ENCODE measurements around the gene CFAP52.
"Not testable (repeated sequence)": the region's sequence is repeated elsewhere in the genome, so short reads cannot be mapped to it uniquely, and the experiment has no call there.

The CFAP52 gene

GRCh38 chr17:9645851-9646545, 69.6 kb downstream of the CFAP52 start:
- TF ChIP-seq FOXP2 (optimal IDR thresholded peaks at IDR 0.05; ENCODE audit: control extremely low read depth, extremely low read length, insufficient read depth) = no peak
- no peak for TF ChIP-seq POLR2AphosphoS5 (IDR thresholded peaks at IDR 0.05; ENCODE audit: borderline replicate concordance, low read depth, low read length)
- TF ChIP-seq EZH2 (IDR thresholded peaks at IDR 0.05) = no peak
- Histone ChIP-seq H3K27ac (no peak overlapping the region), H3K4me3 (peak overlapping the region; percentile 84), H3K36me3 (ENCODE audit: insufficient read depth, low read length) (no peaks in the 10 kb centered on the region), H3K9me3 (ENCODE audit: low read depth, low read length) (no peaks in the 10 kb centered on the region), H3K9ac (ENCODE audit: insufficient read length) (no peak overlapping the region)
- DNase-seq (ENCODE audit: low read depth, low spot score) = no peak

GRCh38 chr17:9646546-9646885, 70.1 kb downstream of the CFAP52 start:
- DNase-seq (ENCODE audit: low read depth, low spot score) = no peak
- Histone ChIP-seq H3K4me3 (no peak overlapping the region), H3K9me3 (ENCODE audit: low read depth, low read length) (no peaks in the 10 kb centered on the region), H3K9ac (ENCODE audit: insufficient read length) (no peak overlapping the region), H3K27ac (no peak overlapping the region), H3K36me3 (ENCODE audit: insufficient read depth, low read length) (no peaks in the 10 kb centered on the region)
- TF ChIP-seq FOXP2 (optimal IDR thresholded peaks at IDR 0.05; ENCODE audit: control extremely low read depth, extremely low read length, insufficient read depth) (no peak), EZH2 (IDR thresholded peaks at IDR 0.05) (no peak), POLR2AphosphoS5 (IDR thresholded peaks at IDR 0.05; ENCODE audit: borderline replicate concordance, low read depth, low read length) (no peak)

GRCh38 chr17:9647014-9647413, 70.6 kb downstream of the CFAP52 start:
- DNase-seq (ENCODE audit: low read depth, low spot score) = no peak
- TF ChIP-seq POLR2AphosphoS5 (IDR thresholded peaks at IDR 0.05; ENCODE audit: borderline replicate concordance, low read depth, low read length) = no peak
- no peak for TF ChIP-seq EZH2 (IDR thresholded peaks at IDR 0.05)
- TF ChIP-seq FOXP2 (optimal IDR thresholded peaks at IDR 0.05; ENCODE audit: control extremely low read depth, extremely low read length, insufficient read depth) = no peak
- Histone ChIP-seq H3K9me3 (ENCODE audit: low read depth, low read length) (no peaks in the 10 kb centered on the region), H3K27ac (no peak overlapping the region), H3K36me3 (ENCODE audit: insufficient read depth, low read length) (no peaks in the 10 kb centered on the region), H3K4me3 (no peak overlapping the region), H3K9ac (ENCODE audit: insufficient read length) (no peak overlapping the region)

DNA sequence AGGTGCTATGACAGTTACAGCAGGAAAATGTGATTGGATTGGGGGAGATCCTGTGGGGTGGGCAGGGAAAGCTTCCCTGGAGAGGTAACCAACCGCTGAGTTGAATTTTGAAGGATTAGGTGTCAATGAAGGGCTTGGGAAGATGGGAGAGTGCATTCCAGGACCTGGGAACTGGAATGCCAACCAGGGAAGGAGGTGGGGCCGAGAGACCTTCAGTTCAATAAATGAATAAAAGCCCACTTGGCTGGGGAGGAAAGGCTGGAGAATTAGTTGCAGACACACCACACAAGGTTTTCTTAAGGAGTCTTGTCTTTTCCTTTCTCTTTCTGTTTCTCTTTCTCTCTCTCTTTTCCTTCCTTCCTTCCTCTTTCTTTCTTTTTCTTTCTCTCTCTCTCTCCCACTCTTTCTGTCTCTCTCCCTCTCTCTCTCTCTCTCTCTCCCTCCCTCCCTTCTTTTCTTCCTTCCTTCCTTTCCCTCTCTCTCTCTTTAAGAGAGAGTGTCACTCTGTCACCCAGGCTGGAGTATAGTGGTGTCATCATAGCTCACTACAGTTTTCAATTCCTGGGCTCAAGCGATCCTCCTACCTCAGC, 72.2 kb downstream of the CFAP52 start:
- Histone ChIP-seq H3K9me3 (ENCODE audit: low read depth, low read length) (no peaks in the 10 kb centered on the region), H3K9ac (ENCODE audit: insufficient read length) (no peak overlapping the region), H3K36me3 (ENCODE audit: insufficient read depth, low read length) (no peaks in the 10 kb centered on the region), H3K4me3 (no peak overlapping the region), H3K27ac (no peak overlapping the region)
- no peak for TF ChIP-seq POLR2AphosphoS5 (IDR thresholded peaks at IDR 0.05; ENCODE audit: borderline replicate concordance, low read depth, low read length)
- TF ChIP-seq EZH2 (IDR thresholded peaks at IDR 0.05) = no peak
- TF ChIP-seq FOXP2 (optimal IDR thresholded peaks at IDR 0.05; ENCODE audit: control extremely low read depth, extremely low read length, insufficient read depth) = no peak
- DNase-seq (ENCODE audit: low read depth, low spot score) = no peak

DNA sequence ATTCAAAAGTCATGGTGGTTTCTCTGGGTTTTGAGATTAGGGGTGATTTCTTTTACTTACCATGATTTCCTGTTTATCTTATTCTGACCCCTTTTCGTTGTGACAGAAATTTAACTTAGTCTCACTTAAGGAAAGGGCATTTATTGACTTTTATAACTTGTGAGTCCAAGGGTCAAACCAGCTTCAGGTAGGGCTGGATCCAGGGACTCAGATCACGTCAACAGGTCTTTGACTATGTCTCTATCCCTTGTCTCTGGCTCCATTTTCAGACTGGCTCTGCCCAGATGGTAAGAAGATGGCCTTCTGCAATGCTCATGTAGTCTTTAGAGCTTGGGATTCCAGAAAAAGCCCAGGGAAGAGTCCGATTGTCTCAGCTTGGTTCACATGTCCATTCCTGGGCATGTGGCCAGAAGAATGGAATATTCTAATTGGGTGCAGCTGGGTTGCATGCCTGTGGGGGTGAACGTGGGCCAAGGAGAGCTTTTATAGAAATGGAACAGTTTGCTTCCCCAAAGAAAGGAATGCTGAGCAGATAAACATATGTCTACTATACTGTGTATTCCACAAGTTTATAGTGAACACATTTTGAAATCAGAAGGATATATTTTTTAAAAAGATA, 82.3 kb downstream of the CFAP52 start:
- no peaks in the 10 kb centered on the region for H3K9me3 ChIP-seq (ENCODE audit: low read depth, low read length)
- TF ChIP-seq FOXP2 (optimal IDR thresholded peaks at IDR 0.05; ENCODE audit: control extremely low read depth, extremely low read length, insufficient read depth) (no peak), POLR2AphosphoS5 (IDR thresholded peaks at IDR 0.05; ENCODE audit: borderline replicate concordance, low read depth, low read length) (no peak), EZH2 (IDR thresholded peaks at IDR 0.05) (no peak)
- H3K27ac ChIP-seq = no peak overlapping the region
- H3K4me3 ChIP-seq = no peak overlapping the region
- H3K9ac ChIP-seq (ENCODE audit: insufficient read length) = no peak overlapping the region
- no peak for DNase-seq (ENCODE audit: low read depth, low spot score)
- no peaks in the 10 kb centered on the region for H3K36me3 ChIP-seq (ENCODE audit: insufficient read depth, low read length)

DNA sequence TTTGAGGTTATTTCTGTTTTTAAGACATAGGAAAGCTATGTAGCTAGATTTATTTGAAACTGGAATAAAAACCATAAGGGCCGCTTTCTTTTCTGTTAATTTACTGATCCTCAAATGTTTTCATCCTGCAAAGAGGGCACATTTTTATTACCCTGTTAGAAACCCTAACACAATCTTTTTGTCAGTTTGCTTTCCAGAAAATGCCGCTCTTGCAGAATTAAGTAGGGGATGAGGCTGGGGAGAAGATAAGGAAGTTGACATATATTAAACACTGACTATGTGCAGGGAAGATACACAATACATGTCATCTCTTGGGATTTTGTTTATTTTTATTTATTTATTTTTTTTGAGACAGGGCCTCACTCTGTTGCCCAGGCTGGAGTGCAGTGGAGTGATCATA, 84.6 kb downstream of the CFAP52 start:
- TF ChIP-seq POLR2AphosphoS5 (IDR thresholded peaks at IDR 0.05; ENCODE audit: borderline replicate concordance, low read depth, low read length) = no peak

DNA sequence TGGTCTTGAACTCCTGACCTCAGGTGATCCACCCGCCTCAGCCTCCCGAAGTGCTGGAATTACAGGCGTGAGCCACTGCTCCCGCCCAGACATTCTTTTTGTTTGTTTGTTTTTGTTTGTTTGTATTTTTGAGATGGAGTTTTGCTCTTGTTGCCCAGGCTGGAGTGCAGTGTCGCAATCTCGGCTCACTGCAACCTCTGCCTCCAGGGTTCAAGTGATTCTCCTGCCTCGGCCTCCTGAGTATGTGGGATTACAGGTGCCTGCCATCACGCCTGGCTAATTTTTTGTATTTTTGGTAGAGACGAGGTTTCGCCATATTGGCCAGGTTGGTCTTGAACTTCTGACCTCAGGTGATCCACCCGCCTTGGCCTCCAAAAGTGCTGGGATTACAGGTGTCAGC, 87.1 kb downstream of the CFAP52 start:
- not testable (repeated sequence) for H3K4me3 ChIP-seq; DNase-seq (ENCODE audit: low read depth, low spot score); H3K9ac ChIP-seq (ENCODE audit: insufficient read length); H3K27ac ChIP-seq; H3K36me3 ChIP-seq (ENCODE audit: insufficient read depth, low read length); H3K9me3 ChIP-seq (ENCODE audit: low read depth, low read length)

More for the DNA sequence above, 84.6 kb downstream of the CFAP52 start:
- Histone ChIP-seq H3K9ac (ENCODE audit: insufficient read length) (no peak overlapping the region), H3K9me3 (ENCODE audit: low read depth, low read length) (no peaks in the 10 kb centered on the region), H3K36me3 (ENCODE audit: insufficient read depth, low read length) (no peaks in the 10 kb centered on the region), H3K4me3 (no peak overlapping the region), H3K27ac (no peak overlapping the region)
- DNase-seq (ENCODE audit: low read depth, low spot score) = no peak

DNA sequence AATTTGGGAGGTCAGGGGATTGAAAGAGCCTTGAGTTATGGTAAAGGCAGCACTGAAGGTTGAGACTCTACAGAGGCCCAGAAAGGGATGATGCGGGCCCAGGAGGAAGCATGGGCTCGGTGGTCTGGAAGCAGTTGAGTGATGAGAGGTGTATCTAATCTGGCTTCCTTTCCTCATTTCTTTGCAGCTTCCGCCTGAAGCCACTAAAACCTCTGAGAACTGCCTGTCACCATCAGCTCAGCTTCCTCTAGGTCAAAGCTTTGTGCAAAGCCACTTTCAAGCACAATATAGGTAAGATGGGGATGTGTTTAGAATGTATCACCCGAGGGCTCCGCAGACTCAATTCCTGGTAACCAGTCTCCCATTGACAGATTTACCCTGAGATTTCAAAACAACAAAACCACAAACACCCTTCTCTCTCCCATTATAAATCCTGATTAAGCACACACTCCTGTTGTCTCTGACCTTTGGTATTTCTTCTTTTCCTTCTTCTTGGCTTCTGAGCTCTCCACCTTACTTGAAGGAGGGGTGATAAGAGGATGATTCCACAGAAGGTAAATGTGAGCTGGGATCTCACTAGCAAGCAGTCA, 90.1 kb downstream of the CFAP52 start:
- no peak for TF ChIP-seq FOXP2 (optimal IDR thresholded peaks at IDR 0.05; ENCODE audit: control extremely low read depth, extremely low read length, insufficient read depth)
- no peak for TF ChIP-seq POLR2AphosphoS5 (IDR thresholded peaks at IDR 0.05; ENCODE audit: borderline replicate concordance, low read depth, low read length)
- no peak for TF ChIP-seq EZH2 (IDR thresholded peaks at IDR 0.05)
- Histone ChIP-seq H3K27ac (no peak overlapping the region), H3K9me3 (ENCODE audit: low read depth, low read length) (no peaks in the 10 kb centered on the region), H3K36me3 (ENCODE audit: insufficient read depth, low read length) (no peaks in the 10 kb centered on the region), H3K9ac (ENCODE audit: insufficient read length) (no peak overlapping the region), H3K4me3 (no peak overlapping the region)
- DNase-seq (ENCODE audit: low read depth, low spot score) = no peak
